ENCODE measurements around the gene CRYM.
"Not testable (repeated sequence)": the region's sequence is repeated elsewhere in the genome, so short reads cannot be mapped to it uniquely, and the experiment has no call there.

CRYM gene

DNA sequence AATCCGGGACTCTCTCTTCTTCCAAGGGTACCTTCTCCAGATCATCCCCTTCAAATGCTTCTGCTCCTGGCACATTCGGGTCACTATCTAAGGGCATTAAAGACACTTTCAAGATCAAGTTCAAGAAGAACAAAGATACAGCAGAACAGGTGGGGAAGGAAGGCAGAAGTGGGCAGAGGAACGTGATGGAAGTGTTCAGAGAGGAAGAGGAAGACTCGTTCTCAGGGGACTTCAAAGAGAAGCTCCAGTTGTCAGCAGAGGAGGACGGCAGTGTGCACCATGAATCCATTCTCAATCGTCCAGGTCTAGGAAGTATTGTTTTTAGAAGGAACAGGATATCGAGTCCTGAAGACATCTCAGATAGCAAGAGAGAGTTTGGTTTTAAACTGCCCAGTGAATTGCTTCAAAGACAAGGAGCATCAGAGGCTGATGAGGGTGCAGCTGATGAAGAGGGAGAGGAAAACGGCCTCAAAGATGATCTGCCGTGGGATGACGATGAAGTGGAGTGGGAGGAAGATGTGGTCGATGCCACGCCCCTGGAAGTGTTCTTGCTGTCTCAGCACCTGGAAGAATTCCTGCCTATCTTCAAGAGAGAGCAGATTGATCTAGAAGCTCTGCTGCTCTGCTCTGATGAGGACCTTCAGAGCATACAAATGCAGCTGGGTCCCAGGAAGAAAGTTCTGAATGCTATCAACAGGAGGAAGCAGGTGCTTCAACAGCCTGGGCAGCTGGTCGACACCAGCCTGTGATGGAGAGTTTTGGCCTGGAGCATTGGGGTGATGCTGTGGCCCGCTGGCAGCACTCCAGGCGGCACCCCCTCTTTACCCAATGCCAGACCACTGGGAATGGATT lies 27.8 kb downstream of the CRYM start:
- peaks cover 5% of the 10 kb centered on the region for H3K27me3 ChIP-seq (replicated peaks; ENCODE audit: control insufficient read depth, insufficient read depth, low read length, poor library complexity, severe bottlenecking)
- H3K4me3 ChIP-seq (ENCODE audit: insufficient read depth, low read depth, low read length, poor library complexity, severe bottlenecking), result no peak overlapping the region
- H3K4me1 ChIP-seq (ENCODE audit: control insufficient read depth, insufficient read depth, low read length, poor library complexity, severe bottlenecking), result no peaks in the 10 kb centered on the region
- no peaks in the 10 kb centered on the region for H3K36me3 ChIP-seq (ENCODE audit: control insufficient read depth, insufficient read depth, low read length)
- no peak for DNase-seq
- H3K9me3 ChIP-seq (ENCODE audit: control insufficient read depth, low read length), result no peaks in the 10 kb centered on the region
- H3K27ac ChIP-seq (ENCODE audit: insufficient read depth, low read length, poor library complexity, severe bottlenecking), result no peak overlapping the region

DNA sequence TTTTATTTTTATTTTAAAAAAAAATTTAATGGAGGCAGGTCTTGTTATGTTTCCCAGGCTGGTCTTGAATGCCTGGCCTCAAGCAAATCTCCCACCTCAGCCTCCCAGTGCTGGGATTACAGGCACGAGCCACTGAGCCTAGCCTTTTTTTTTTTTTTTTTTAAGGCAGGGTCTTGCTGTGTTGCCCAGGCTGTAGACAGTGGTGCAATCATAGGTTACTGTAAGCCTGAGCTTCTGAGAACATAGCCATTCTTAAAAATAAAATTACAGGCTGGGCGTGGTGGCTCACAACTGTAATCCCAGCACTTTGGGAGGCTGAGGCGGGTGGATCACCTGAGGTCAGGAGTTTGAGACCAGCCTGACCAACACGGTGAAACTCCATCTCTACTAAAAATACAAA lies 29.9 kb downstream of the CRYM start:
- H3K36me3 ChIP-seq (ENCODE audit: control insufficient read depth, insufficient read depth, low read length); H3K9me3 ChIP-seq (ENCODE audit: control insufficient read depth, low read length); H3K4me3 ChIP-seq (ENCODE audit: insufficient read depth, low read depth, low read length, poor library complexity, severe bottlenecking); DNase-seq; H3K27ac ChIP-seq (ENCODE audit: insufficient read depth, low read length, poor library complexity, severe bottlenecking); H3K27me3 ChIP-seq (replicated peaks; ENCODE audit: control insufficient read depth, insufficient read depth, low read length, poor library complexity, severe bottlenecking); H3K4me1 ChIP-seq (ENCODE audit: control insufficient read depth, insufficient read depth, low read length, poor library complexity, severe bottlenecking): not testable (repeated sequence)

DNA sequence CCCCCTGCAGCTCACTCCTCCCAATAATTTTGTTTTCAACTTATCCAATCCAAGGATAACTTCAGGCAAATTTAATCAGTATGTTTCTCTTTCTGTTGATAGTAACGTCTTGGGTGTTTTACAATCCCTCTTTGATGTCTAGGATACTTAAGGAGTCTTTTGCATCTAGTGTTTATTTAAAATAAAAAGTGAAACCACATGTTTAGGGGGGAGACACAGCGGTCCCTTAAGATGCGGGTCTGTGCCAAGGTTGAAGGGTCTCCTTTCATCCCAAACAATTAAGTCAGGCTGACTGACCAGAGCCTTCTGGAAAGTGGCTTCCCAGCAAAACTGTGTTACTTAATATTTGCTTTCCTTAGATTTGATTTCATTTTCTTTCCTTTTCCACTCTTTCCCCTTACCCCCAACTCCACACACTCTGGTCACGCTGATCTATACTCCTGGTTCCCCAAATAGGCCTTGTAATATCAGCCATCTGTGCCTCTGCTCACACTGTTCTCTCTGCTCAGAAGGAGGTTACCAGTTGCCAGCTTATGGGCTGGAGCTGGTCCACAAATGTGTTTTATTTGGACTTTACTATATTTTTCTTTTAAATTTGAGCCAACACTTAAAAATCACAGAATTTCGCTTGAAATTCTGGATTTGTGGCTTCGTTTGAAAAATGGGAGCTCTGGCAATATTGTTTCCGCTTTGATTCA lies 33.4 kb downstream of the CRYM start:
- Histone ChIP-seq H3K27me3 (replicated peaks; ENCODE audit: control insufficient read depth, insufficient read depth, low read length, poor library complexity, severe bottlenecking) (no peaks in the 10 kb centered on the region), H3K4me3 (ENCODE audit: insufficient read depth, low read depth, low read length, poor library complexity, severe bottlenecking) (no peak overlapping the region), H3K36me3 (ENCODE audit: control insufficient read depth, insufficient read depth, low read length) (no peaks in the 10 kb centered on the region), H3K4me1 (ENCODE audit: control insufficient read depth, insufficient read depth, low read length, poor library complexity, severe bottlenecking) (no peaks in the 10 kb centered on the region), H3K27ac (ENCODE audit: insufficient read depth, low read length, poor library complexity, severe bottlenecking) (no peak overlapping the region), H3K9me3 (ENCODE audit: control insufficient read depth, low read length) (no peaks in the 10 kb centered on the region)
- no peak for DNase-seq

DNA sequence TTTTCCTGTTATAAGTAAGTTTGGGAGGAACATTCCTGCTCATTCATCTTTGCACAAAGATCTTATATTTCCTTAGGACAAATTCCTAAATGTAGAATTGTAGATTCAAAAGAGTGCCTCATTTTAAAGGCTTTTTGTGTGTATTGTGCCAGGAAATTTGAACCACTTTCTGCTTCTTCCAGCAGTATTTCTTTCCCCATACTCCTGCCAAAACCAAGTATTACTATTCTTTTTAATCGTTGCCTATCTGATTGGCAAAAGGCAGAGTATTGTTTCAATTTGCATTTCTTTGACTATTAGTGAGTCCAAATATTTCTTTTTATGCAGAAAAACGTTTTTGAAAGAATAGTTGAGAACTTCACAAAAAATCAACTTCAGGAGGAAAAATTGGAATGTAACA lies 35.3 kb downstream of the CRYM start:
- DNase-seq, result no peak
- H3K36me3 ChIP-seq (ENCODE audit: control insufficient read depth, insufficient read depth, low read length), result no peaks in the 10 kb centered on the region
- no peaks in the 10 kb centered on the region for H3K27me3 ChIP-seq (replicated peaks; ENCODE audit: control insufficient read depth, insufficient read depth, low read length, poor library complexity, severe bottlenecking)

DNA sequence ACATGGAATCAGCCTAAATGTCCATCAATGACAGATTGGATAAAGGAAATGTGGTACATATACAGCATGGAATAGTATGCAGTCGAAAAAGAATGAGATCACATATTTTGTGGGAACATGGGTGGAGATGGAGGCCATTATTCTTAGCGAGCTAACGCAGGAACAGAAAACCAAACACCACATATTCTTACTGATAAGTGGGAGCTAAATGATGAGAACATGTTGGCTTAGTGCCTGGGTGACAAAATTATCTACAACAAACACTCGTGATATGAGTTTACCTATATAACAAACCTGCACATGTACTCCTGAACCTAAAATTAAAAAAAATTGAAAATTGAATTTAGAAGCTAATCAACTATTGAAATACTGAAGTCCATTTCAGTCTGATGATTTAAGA lies 38.4 kb downstream of the CRYM start:
- no peaks in the 10 kb centered on the region for H3K36me3 ChIP-seq (ENCODE audit: control insufficient read depth, insufficient read depth, low read length)
- no peak overlapping the region for H3K27ac ChIP-seq (ENCODE audit: insufficient read depth, low read length, poor library complexity, severe bottlenecking)
- DNase-seq, result no peak
- H3K9me3 ChIP-seq (ENCODE audit: control insufficient read depth, low read length), result no peaks in the 10 kb centered on the region
- no peaks in the 10 kb centered on the region for H3K4me1 ChIP-seq (ENCODE audit: control insufficient read depth, insufficient read depth, low read length, poor library complexity, severe bottlenecking)
- no peaks in the 10 kb centered on the region for H3K27me3 ChIP-seq (replicated peaks; ENCODE audit: control insufficient read depth, insufficient read depth, low read length, poor library complexity, severe bottlenecking)
- no peak overlapping the region for H3K4me3 ChIP-seq (ENCODE audit: insufficient read depth, low read depth, low read length, poor library complexity, severe bottlenecking)

More for the DNA sequence above, 35.3 kb downstream of the CRYM start:
- H3K9me3 ChIP-seq (ENCODE audit: control insufficient read depth, low read length), result no peaks in the 10 kb centered on the region
- no peak overlapping the region for H3K4me3 ChIP-seq (ENCODE audit: insufficient read depth, low read depth, low read length, poor library complexity, severe bottlenecking)
- H3K27ac ChIP-seq (ENCODE audit: insufficient read depth, low read length, poor library complexity, severe bottlenecking), result no peak overlapping the region
- H3K4me1 ChIP-seq (ENCODE audit: control insufficient read depth, insufficient read depth, low read length, poor library complexity, severe bottlenecking), result no peaks in the 10 kb centered on the region

DNA sequence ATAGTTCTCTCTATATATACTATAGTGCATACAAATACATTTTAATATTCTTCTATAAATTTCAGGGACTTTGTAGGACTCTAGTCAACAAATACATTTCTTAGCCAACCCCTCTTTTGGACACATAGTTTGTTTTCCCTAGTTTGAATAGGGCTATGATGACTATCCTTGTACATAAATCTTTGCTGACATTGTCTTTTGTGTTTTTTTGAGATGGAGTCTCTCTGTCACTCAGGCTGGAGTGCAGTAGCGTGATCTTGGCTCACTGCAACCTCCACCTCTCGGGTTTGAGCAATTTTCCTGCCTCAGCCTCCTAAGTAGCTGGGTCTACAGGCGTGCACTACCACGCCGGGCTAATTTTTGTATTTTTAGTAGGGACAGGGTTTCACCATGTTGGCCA lies 41.3 kb downstream of the CRYM start:
- Histone ChIP-seq H3K27ac (ENCODE audit: insufficient read depth, low read length, poor library complexity, severe bottlenecking) (no peak overlapping the region), H3K9me3 (ENCODE audit: control insufficient read depth, low read length) (no peaks in the 10 kb centered on the region), H3K36me3 (ENCODE audit: control insufficient read depth, insufficient read depth, low read length) (no peaks in the 10 kb centered on the region), H3K4me1 (ENCODE audit: control insufficient read depth, insufficient read depth, low read length, poor library complexity, severe bottlenecking) (no peaks in the 10 kb centered on the region), H3K27me3 (replicated peaks; ENCODE audit: control insufficient read depth, insufficient read depth, low read length, poor library complexity, severe bottlenecking) (peaks cover 2% of the 10 kb centered on the region), H3K4me3 (ENCODE audit: insufficient read depth, low read depth, low read length, poor library complexity, severe bottlenecking) (no peak overlapping the region)
- no peak for DNase-seq

DNA sequence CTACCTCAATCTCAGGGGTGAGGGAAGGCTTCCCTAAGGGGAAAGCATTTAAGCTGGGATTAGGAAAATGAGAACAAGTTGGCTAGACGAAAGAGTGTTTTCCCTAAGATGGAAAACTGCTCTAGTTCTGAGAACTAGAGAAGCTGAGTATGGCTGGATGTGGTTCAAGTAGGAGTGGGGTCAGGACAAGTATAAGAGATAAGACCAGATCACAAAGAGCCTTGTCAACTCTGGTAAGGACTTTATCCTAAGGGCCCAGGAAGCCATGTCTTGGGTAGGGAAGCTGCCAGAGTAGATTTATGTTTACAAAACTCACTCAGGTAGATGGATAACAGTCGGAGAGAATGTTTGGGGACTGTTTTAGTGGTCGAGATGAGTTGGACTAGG lies 42.9 kb downstream of the CRYM start:
- Histone ChIP-seq H3K4me3 (ENCODE audit: insufficient read depth, low read depth, low read length, poor library complexity, severe bottlenecking) (no peak overlapping the region), H3K27ac (ENCODE audit: insufficient read depth, low read length, poor library complexity, severe bottlenecking) (no peak overlapping the region), H3K36me3 (ENCODE audit: control insufficient read depth, insufficient read depth, low read length) (no peaks in the 10 kb centered on the region), H3K4me1 (ENCODE audit: control insufficient read depth, insufficient read depth, low read length, poor library complexity, severe bottlenecking) (no peaks in the 10 kb centered on the region), H3K9me3 (ENCODE audit: control insufficient read depth, low read length) (no peaks in the 10 kb centered on the region), H3K27me3 (replicated peaks; ENCODE audit: control insufficient read depth, insufficient read depth, low read length, poor library complexity, severe bottlenecking) (peaks cover 2% of the 10 kb centered on the region)
- DNase-seq, result no peak

DNA sequence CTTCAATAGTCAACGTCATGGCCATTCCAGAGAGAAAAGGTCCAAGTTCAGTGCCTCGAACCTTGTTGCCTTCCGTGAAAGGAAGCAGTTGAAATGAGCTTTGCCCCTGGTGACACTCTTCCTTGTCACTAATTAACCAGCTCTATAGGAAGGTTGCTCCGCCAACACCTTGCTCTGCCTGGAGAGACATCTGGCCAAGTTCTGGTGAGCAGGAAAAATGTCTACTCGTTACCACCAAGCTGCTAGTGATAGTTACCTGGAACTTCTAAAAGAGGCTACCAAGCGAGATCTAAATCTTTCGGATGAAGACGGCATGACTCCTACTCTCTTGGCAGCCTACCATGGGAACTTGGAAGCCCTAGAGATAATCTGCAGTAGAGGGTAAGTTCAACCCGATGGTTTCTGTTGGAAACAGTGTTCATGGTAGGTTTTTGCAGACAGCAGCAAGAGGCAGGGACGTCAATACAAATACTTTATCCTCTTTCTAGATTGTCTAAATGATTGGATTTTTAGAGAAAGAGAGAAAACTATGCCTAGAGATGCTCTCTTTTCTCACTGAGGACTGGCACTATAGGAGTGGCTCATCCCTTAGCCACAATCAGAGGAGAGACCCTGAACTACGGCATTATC lies 44.5 kb downstream of the CRYM start, which contains the start of gene ANKS4B:
Gene ANKS4B (plus strand): TSS at position 179 of the 630 bp plus-strand sequence. CDS start 39 bp downstream, at position 218.
- no peaks in the 10 kb centered on the region for H3K4me1 ChIP-seq (ENCODE audit: control insufficient read depth, insufficient read depth, low read length, poor library complexity, severe bottlenecking)

DNA sequence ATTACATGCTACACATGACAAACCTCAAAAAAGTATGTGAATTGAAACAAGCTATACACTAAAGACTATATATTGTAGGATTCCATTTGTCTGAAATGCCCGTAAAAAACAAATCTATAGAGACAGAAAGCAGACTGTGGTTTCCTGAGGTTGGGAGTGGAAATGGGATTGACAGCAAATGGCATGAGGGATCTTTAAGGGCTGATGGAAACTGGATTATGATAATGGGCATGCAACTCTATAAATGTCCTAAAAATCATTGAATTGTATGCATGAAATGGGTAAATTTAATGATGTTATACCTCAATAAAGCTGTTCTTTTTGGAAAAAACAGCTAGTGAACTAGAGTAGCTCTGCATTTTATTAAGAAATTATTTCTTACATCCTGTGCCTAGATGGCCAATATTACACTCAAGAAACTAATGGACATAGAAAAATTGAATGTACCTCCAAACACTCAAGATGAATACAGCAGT lies 45.0 kb downstream of the CRYM start:
- Histone ChIP-seq H3K27me3 (replicated peaks; ENCODE audit: control insufficient read depth, insufficient read depth, low read length, poor library complexity, severe bottlenecking) (peaks cover 2% of the 10 kb centered on the region), H3K9me3 (ENCODE audit: control insufficient read depth, low read length) (no peaks in the 10 kb centered on the region), H3K36me3 (ENCODE audit: control insufficient read depth, insufficient read depth, low read length) (no peaks in the 10 kb centered on the region), H3K4me1 (ENCODE audit: control insufficient read depth, insufficient read depth, low read length, poor library complexity, severe bottlenecking) (no peaks in the 10 kb centered on the region), H3K27ac (ENCODE audit: insufficient read depth, low read length, poor library complexity, severe bottlenecking) (no peak overlapping the region), H3K4me3 (ENCODE audit: insufficient read depth, low read depth, low read length, poor library complexity, severe bottlenecking) (no peak overlapping the region)
- no peak for DNase-seq

More for the DNA sequence above, 44.5 kb downstream of the CRYM start, which contains the start of gene ANKS4B:
- no peaks in the 10 kb centered on the region for H3K9me3 ChIP-seq (ENCODE audit: control insufficient read depth, low read length)
- no peaks in the 10 kb centered on the region for H3K36me3 ChIP-seq (ENCODE audit: control insufficient read depth, insufficient read depth, low read length)
- DNase-seq, result no peak
- no peak within 1 kb of the TSS for H3K4me3 ChIP-seq (ENCODE audit: insufficient read depth, low read depth, low read length, poor library complexity, severe bottlenecking)
- H3K27me3 ChIP-seq (replicated peaks; ENCODE audit: control insufficient read depth, insufficient read depth, low read length, poor library complexity, severe bottlenecking), result peaks cover 2% of the 10 kb centered on the region
- H3K27ac ChIP-seq (ENCODE audit: insufficient read depth, low read length, poor library complexity, severe bottlenecking), result no peak within 1 kb of the TSS

Data from effector memory CD4-positive, alpha-beta T cell (primary cell).